ENCODE measurements around the gene DPF3. TPM values are rescaled to one million over a fixed set of nuclear protein-coding genes. Genes with fewer than 3 reads are reported as not detected.

DPF3 gene
- total RNA-seq, 1 experiment from 2014 or later = 0.31 TPM

GRCh38 chr14:72824051-72824450, 69.8 kb downstream of the DPF3 start:
- Mint-ChIP-seq H3K36me3 (peaks cover 8% of the 10 kb centered on the region), H3K27ac (no peak overlapping the region), H3K4me1 (peaks cover 8% of the 10 kb centered on the region), H3K27me3 (ENCODE audit: low read depth) (no peaks in the 10 kb centered on the region; the same call in 1 of the 2 replicates), H3K4me3 (no peak overlapping the region), H3K9me3 (peaks cover 15% of the 10 kb centered on the region)
- no peak for TF ChIP-seq RELA (CRISPR knock-in tag; IDR thresholded peaks at IDR 0.05; ENCODE audit: borderline replicate concordance)
- no peak for TF ChIP-seq CDX4 (CRISPR knock-in tag; IDR thresholded peaks at IDR 0.05; ENCODE audit: borderline replicate concordance)
- TF ChIP-seq USF1 (CRISPR knock-in tag; IDR thresholded peaks at IDR 0.05) = no peak
- no peak for TF ChIP-seq STAT6 (CRISPR knock-in tag; conservative IDR thresholded peaks at IDR 0.05; ENCODE audit: low read depth)
- no peak for TF ChIP-seq MLX (CRISPR knock-in tag; IDR thresholded peaks at IDR 0.05)
- POLR2A ChIA-PET = no interaction called here
- CTCF ChIA-PET = interaction anchor here (0.5 kb wide), 2 partner anchors 109 to 307 kb away, joined by 3 read pairs; no protein-coding TSS in a partner anchor
- ATAC-seq = no peak; the same call in 1 of the 2 replicates
- DNase-seq (ENCODE audit: low spot score) = no peak

- Mint-ChIP-seq H3K27ac (no peak overlapping the region), H3K9me3 (peaks cover 20% of the 10 kb centered on the region), H3K4me3 (no peak overlapping the region), H3K27me3 (ENCODE audit: low read depth) (no peaks in the 10 kb centered on the region; the same call in 1 of the 2 replicates), H3K4me1 (peaks cover 8% of the 10 kb centered on the region), H3K36me3 (peaks cover 12% of the 10 kb centered on the region)
- no peak for DNase-seq (ENCODE audit: low spot score)
- ChIA-PET POLR2A (no interaction called here), CTCF (no interaction called here)
- ATAC-seq = no peak
- TF ChIP-seq JUN (CRISPR knock-in tag; IDR thresholded peaks at IDR 0.05) (no peak), JAZF1 (CRISPR knock-in tag; IDR thresholded peaks at IDR 0.05) (no peak), OVOL2 (CRISPR knock-in tag; IDR thresholded peaks at IDR 0.05; ENCODE audit: borderline replicate concordance) (no peak), E2F1 (CRISPR knock-in tag; IDR thresholded peaks at IDR 0.05) (no peak), SOX15 (CRISPR knock-in tag; IDR thresholded peaks at IDR 0.05) (no peak), ZNF532 (CRISPR knock-in tag; IDR thresholded peaks at IDR 0.05; ENCODE audit: borderline replicate concordance) (no peak), KAT7 (CRISPR knock-in tag; IDR thresholded peaks at IDR 0.05; ENCODE audit: borderline replicate concordance) (no peak)
Measured at GRCh38 chr14:72822946-72823611, 70.8 kb downstream of the DPF3 start.
